H1 (cell line): ENCODE results near the gene MINAR1. TPM values are rescaled to one million over a fixed set of nuclear protein-coding genes. Genes with fewer than 3 reads are reported as not detected.

Experiments used
- BCL11A ChIP-seq, 2 experiments: IDR thresholded peaks; one replicate each; pipeline ENCODE4 v1.6.1; 2011; ENCODE audit warnings: low read depth in 2 of 2, low read length in 2 of 2, mild to moderate bottlenecking in 2 of 2
- CREB1 ChIP-seq: IDR thresholded peaks from 2 replicates; pipeline ENCODE4 v1.6.1; 2012; ENCODE audit warnings: inconsistent platforms
- EP300 ChIP-seq, 2 experiments: IDR thresholded peaks; 1 replicate in 1 of 2; 2 replicates in 1 of 2; pipeline ENCODE4 v1.6.1; 2011 to 2012; ENCODE audit warnings: low read depth in 2 of 2, low read length in 2 of 2, mild to moderate bottlenecking in 2 of 2, borderline replicate concordance in 1 of 2, inconsistent platforms in 1 of 2, moderate library complexity in 1 of 2
- polyA plus RNA-seq, 7 experiments: library from polyadenylated mRNA; depleted of rRNA in 3 of 7; stranded (reverse) in 5 of 7; unstranded in 2 of 7; fragments of >200 nt in 5 of 7; fragments of 200-250 nt in 2 of 7; gene quantifications; 1 replicate in 5 of 7; 2 replicates in 1 of 7; 4 replicates in 1 of 7; pipeline versions ENCODE4 v1.2.1 to v1.2.3, GENCODE V29; 2011 to 2013; ENCODE audit warnings: missing spikeins in 2 of 7, mixed read lengths in 2 of 7
- total RNA-seq: library from RNA; stranded (reverse); fragmentation: NEBNext Ultra II Directional; extraction: Animal tissue kit (Norgen Biotek cat#: 25700); gene quantifications from 2 replicates; pipeline ENCODE4 v1.2.1, GENCODE V29; 2021

Gene MINAR1
- total and polyA plus RNA-seq, 2 of the 8 experiments (the other 6 are each of a cell fraction or from before 2014, with no cell fraction given): 0.17 to 0.67 TPM

GRCh38 chr15:79397269-79397910 lies 34.7 kb upstream of the MINAR1 start (continued):
- TF ChIP-seq EP300 (IDR thresholded peaks at IDR 0.05; ENCODE audit: borderline replicate concordance in 1 of 2, low read depth in 2 of 2, low read length in 2 of 2) (no peak), BCL11A (IDR thresholded peaks at IDR 0.05; ENCODE audit: low read depth in 2 of 2, low read length in 2 of 2) (no peak), CREB1 (no peak)
